ENCODE measurements around the gene NRXN3. TPM values are rescaled to one million over a fixed set of nuclear protein-coding genes. Genes with fewer than 3 reads are reported as not detected.

Gene NRXN3
- total RNA-seq, 1 experiment from 2014 or later = not detected

DNA sequence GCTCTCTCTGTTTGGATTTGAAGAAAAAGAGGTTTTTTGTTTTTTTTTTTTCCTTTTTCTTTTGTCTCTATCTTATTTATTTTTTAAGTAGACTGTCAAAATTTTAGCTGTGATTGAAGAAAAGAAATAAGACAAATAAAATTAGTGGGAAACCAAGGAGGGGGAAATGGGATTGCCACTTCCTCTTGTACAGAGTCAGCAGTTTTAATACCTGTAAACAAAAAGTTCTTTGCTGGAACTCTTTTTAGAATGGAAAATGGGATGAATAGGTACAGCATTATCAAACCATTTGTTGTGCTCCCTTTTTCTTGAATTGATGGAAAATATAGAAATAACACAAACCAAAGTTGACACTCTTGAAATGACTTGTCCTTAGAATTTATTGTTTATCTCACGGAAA is 1360.4 kb downstream of the NRXN3 start:
- in situ Hi-C loops (cut with HindIII; ENCODE audit: low pct_unique_long_range_greater_than_20kb, low sequenced_read_pairs) = no loop called here
- no peaks in the 10 kb centered on the region for H3K36me3 ChIP-seq (ENCODE audit: control insufficient read depth, insufficient read depth, low read length)
- no peak for DNase-seq (ENCODE audit: low read depth, low spot score)
- ChIA-PET POLR2A (interaction anchor here (0.6 kb wide), 1 partner anchor 82 kb away, joined by 11 read pairs; no protein-coding TSS in a partner anchor), CTCF (no interaction called here)
- H3K27me3 ChIP-seq (ENCODE audit: control insufficient read depth, insufficient read depth, low read length) = no peaks in the 10 kb centered on the region
- H3K9me3 ChIP-seq (ENCODE audit: control insufficient read depth, insufficient read depth, low read depth, low read length) = no peaks in the 10 kb centered on the region
- intact Hi-C loops (cut with micrococcal nuclease; ENCODE audit: unreplicated experiment) = no loop called here
- H3K4me3 ChIP-seq (ENCODE audit: low read depth in 2 of 2, low read length in 2 of 2) = no peak overlapping the region
- no peak for TF ChIP-seq SIN3A (IDR thresholded peaks at IDR 0.05; ENCODE audit: borderline replicate concordance, insufficient read depth, low read depth, low read length)
- TF ChIP-seq, protein P1, sequence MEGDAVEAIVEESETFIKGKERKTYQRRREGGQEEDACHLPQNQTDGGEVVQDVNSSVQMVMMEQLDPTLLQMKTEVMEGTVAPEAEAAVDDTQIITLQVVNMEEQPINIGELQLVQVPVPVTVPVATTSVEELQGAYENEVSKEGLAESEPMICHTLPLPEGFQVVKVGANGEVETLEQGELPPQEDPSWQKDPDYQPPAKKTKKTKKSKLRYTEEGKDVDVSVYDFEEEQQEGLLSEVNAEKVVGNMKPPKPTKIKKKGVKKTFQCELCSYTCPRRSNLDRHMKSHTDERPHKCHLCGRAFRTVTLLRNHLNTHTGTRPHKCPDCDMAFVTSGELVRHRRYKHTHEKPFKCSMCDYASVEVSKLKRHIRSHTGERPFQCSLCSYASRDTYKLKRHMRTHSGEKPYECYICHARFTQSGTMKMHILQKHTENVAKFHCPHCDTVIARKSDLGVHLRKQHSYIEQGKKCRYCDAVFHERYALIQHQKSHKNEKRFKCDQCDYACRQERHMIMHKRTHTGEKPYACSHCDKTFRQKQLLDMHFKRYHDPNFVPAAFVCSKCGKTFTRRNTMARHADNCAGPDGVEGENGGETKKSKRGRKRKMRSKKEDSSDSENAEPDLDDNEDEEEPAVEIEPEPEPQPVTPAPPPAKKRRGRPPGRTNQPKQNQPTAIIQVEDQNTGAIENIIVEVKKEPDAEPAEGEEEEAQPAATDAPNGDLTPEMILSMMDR (IDR thresholded peaks at IDR 0.05) = no peak
- TF ChIP-seq TCF7L2 (IDR thresholded peaks at IDR 0.05; ENCODE audit: low read depth, low read length) = no peak
- TF ChIP-seq, protein P2, sequence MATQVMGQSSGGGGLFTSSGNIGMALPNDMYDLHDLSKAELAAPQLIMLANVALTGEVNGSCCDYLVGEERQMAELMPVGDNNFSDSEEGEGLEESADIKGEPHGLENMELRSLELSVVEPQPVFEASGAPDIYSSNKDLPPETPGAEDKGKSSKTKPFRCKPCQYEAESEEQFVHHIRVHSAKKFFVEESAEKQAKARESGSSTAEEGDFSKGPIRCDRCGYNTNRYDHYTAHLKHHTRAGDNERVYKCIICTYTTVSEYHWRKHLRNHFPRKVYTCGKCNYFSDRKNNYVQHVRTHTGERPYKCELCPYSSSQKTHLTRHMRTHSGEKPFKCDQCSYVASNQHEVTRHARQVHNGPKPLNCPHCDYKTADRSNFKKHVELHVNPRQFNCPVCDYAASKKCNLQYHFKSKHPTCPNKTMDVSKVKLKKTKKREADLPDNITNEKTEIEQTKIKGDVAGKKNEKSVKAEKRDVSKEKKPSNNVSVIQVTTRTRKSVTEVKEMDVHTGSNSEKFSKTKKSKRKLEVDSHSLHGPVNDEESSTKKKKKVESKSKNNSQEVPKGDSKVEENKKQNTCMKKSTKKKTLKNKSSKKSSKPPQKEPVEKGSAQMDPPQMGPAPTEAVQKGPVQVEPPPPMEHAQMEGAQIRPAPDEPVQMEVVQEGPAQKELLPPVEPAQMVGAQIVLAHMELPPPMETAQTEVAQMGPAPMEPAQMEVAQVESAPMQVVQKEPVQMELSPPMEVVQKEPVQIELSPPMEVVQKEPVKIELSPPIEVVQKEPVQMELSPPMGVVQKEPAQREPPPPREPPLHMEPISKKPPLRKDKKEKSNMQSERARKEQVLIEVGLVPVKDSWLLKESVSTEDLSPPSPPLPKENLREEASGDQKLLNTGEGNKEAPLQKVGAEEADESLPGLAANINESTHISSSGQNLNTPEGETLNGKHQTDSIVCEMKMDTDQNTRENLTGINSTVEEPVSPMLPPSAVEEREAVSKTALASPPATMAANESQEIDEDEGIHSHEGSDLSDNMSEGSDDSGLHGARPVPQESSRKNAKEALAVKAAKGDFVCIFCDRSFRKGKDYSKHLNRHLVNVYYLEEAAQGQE (IDR thresholded peaks at IDR 0.05; ENCODE audit: insufficient read depth in 1 of 2, low read depth in 2 of 2, low read length in 1 of 2) = no peak
- TF ChIP-seq POLR2AphosphoS5 (IDR thresholded peaks at IDR 0.05; ENCODE audit: low read depth, low read length) = no peak
- BruUV-seq (replicated peaks) = no TSS peak
- no peak for ATAC-seq
- H3K4me1 ChIP-seq (ENCODE audit: control insufficient read depth, insufficient read depth, low read length) = no peaks in the 10 kb centered on the region
- H3K27ac ChIP-seq (ENCODE audit: low read length) = no peak overlapping the region

DNA sequence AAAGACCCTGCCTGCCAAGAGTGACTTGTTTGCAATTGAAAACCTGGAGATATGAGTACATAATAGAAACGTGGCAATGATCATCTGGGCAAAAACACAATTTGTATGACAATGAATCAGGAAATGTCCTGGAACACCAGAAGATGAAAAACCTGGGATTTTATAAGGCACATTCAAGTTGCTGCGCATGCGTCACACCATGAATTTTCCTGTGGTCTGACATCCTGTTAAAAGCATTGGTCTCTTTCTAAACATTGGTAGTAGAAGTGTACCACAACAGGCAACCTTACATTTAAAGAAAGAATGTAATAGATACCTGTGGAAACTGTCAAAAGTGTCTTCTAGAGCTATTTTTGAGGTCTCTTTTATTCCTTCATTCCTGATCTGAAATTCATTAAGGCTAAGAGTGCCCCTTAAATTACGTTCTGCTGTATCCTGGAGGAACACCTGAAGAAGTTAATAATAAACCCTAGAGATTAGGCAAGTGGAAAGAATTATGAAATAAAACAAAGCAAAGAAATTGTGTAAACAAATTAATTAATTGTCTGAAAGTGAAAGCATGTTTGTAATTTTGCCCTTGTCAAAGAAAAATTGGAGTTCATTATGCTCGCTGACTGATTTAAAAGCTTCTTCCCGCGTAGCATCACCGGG is 1364.7 kb downstream of the NRXN3 start:
- no peaks in the 10 kb centered on the region for H3K36me3 ChIP-seq (ENCODE audit: control insufficient read depth, insufficient read depth, low read length)
- H3K9me3 ChIP-seq (ENCODE audit: control insufficient read depth, insufficient read depth, low read depth, low read length) = no peaks in the 10 kb centered on the region
- no peak overlapping the region for H3K4me3 ChIP-seq (ENCODE audit: low read depth in 2 of 2, low read length in 2 of 2)
- no peak overlapping the region for H3K27ac ChIP-seq (ENCODE audit: low read length)
- intact Hi-C loops (cut with micrococcal nuclease; ENCODE audit: unreplicated experiment) (no loop called here), in situ Hi-C loops (cut with HindIII; ENCODE audit: low pct_unique_long_range_greater_than_20kb, low sequenced_read_pairs) (no loop called here)
- BruUV-seq (replicated peaks) = no TSS peak
- H3K27me3 ChIP-seq (ENCODE audit: control insufficient read depth, insufficient read depth, low read length) = no peaks in the 10 kb centered on the region
- TF ChIP-seq, protein P2 (IDR thresholded peaks at IDR 0.05; ENCODE audit: insufficient read depth in 1 of 2, low read depth in 2 of 2, low read length in 1 of 2) = no peak
- TF ChIP-seq, protein P1 (IDR thresholded peaks at IDR 0.05) = no peak
- TF ChIP-seq TCF7L2 (IDR thresholded peaks at IDR 0.05; ENCODE audit: low read depth, low read length) = no peak
- no peak for ATAC-seq
- CTCF ChIA-PET = no interaction called here
- DNase-seq (ENCODE audit: low read depth, low spot score) = no peak
- POLR2A ChIA-PET = no interaction called here
- H3K4me1 ChIP-seq (ENCODE audit: control insufficient read depth, insufficient read depth, low read length) = no peaks in the 10 kb centered on the region

Measured in Panc1 (cell line).